Uterus (tissue), 4 donors: Measurements from ENCODE around the gene KLC1. TPM values are rescaled to one million over a fixed set of nuclear protein-coding genes. Genes with fewer than 3 reads are reported as not detected.
A peak's percentile ranks its signal among the peaks of the same experiment; 100 is the strongest.

Source experiments
- DNase-seq, 2 donors: peaks; one replicate each; pipeline ENCODE4 v3.0.0-alpha.2; 2019 to 2020
- H3K27ac ChIP-seq, 2 donors: fragments of 200-600 bp; sonication (generic); 1 replicate in 1 of 2; 2 replicates in 1 of 2; pipeline ENCODE4 v1.5.1; 2016 to 2018
- H3K27me3 ChIP-seq, 2 donors: fragments of 200-600 bp; sonication (generic); one replicate each; pipeline ENCODE4 v1.5.1; 2018 to 2019; ENCODE audit warnings: control low read depth in 1 of 2
- H3K36me3 ChIP-seq, 2 donors: fragments of 200-600 bp; sonication (generic); one replicate each; pipeline ENCODE4 v1.5.1; 2019; ENCODE audit warnings: control low read depth in 1 of 2
- H3K4me1 ChIP-seq, 2 donors: fragments of 200-600 bp; sonication (generic); one replicate each; pipeline ENCODE4 v1.5.1; 2018 to 2019; ENCODE audit warnings: control low read depth in 1 of 2
- H3K4me3 ChIP-seq, 2 donors: fragments of 200-600 bp; sonication (generic); 1 replicate in 1 of 2; 2 replicates in 1 of 2; pipeline ENCODE4 v1.5.1; 2018 to 2019; ENCODE audit warnings: mild to moderate bottlenecking in 1 of 2
- H3K9me3 ChIP-seq, 2 donors: fragments of 200-600 bp; sonication (generic); one replicate each; pipeline ENCODE4 v1.5.1; 2019; ENCODE audit warnings: control low read depth in 1 of 2
- CTCF ChIP-seq, 4 experiments: fragments of 200-600 bp in 2 of 4; fragments of 450-650 bp in 2 of 4; sonication (generic) in 2 of 4; IDR thresholded peaks; one replicate each; pipeline ENCODE4 v1.5.1; 2016 to 2019; ENCODE audit warnings: antibody characterized with exemption in 4 of 4, mild to moderate bottlenecking in 2 of 4, moderate library complexity in 1 of 4
- POLR2A ChIP-seq, 2 donors: fragments of 450-650 bp; IDR thresholded peaks; one replicate each; pipeline ENCODE4 v1.6.1; 2016; ENCODE audit warnings: antibody characterized with exemption in 2 of 2, mild to moderate bottlenecking in 1 of 2, moderate library complexity in 1 of 2
- intact Hi-C: fragments of 100-400 bp; cut with DNase I; formaldehyde crosslinking; loops from one replicate; pipeline ENCODE4 v1.15.1; 2023; ENCODE audit warnings: low total_unique reads
- total RNA-seq, 4 donors: library from RNA; depleted of rRNA in 3 of 4; stranded (reverse); fragments of >200 nt in 3 of 4; gene quantifications; one replicate each; pipeline versions ENCODE4 v1.1.0 to v1.2.4, GENCODE V29; 2014 to 2023
- donor health status: DM: yes; HTN: yes; CAD: no.

KLC1 gene
- total RNA-seq, 4 donors from 2014 or later = 130 to 459 (median 285) TPM

GRCh38 chr14:103705118-103705503, 76.1 kb downstream of the KLC1 start:
- peak overlapping the region; percentile 67 to 68 for H3K27ac ChIP-seq
- TF ChIP-seq POLR2A (IDR thresholded peaks at IDR 0.05) (no peak), CTCF (IDR thresholded peaks at IDR 0.05) (no peak)
- H3K36me3 ChIP-seq = no peaks in the 10 kb centered on the region
- intact Hi-C loops = no loop called here
- peaks cover 0 to 3% of the 10 kb centered on the region in 2 donors for H3K4me1 ChIP-seq
- DNase-seq = peak; percentile 61 to 72
- no peaks in the 10 kb centered on the region for H3K9me3 ChIP-seq
- H3K4me3 ChIP-seq = no peak overlapping the region
- no peaks in the 10 kb centered on the region for H3K27me3 ChIP-seq

- H3K4me3 ChIP-seq = no peak overlapping the region
- H3K9me3 ChIP-seq = no peaks in the 10 kb centered on the region
- H3K36me3 ChIP-seq = no peaks in the 10 kb centered on the region
- TF ChIP-seq CTCF (IDR thresholded peaks at IDR 0.05) (no peak), POLR2A (IDR thresholded peaks at IDR 0.05) (no peak)
- intact Hi-C loops = no loop called here
- H3K27ac ChIP-seq = peak overlapping the region; percentile 67 to 68
- peaks cover 0 to 3% of the 10 kb centered on the region in 2 donors for H3K4me1 ChIP-seq
- no peaks in the 10 kb centered on the region for H3K27me3 ChIP-seq
- DNase-seq = no peak
Measured at GRCh38 chr14:103705504-103706284, 76.7 kb downstream of the KLC1 start.

- Histone ChIP-seq H3K9me3 (no peaks in the 10 kb centered on the region), H3K27ac (peak overlapping the region; percentile 67 to 68), H3K4me3 (no peak overlapping the region), H3K36me3 (no peaks in the 10 kb centered on the region), H3K4me1 (peaks cover 0 to 3% of the 10 kb centered on the region in 2 donors), H3K27me3 (no peaks in the 10 kb centered on the region)
- TF ChIP-seq CTCF (IDR thresholded peaks at IDR 0.05) (no peak), POLR2A (IDR thresholded peaks at IDR 0.05) (no peak)
- intact Hi-C loops = no loop called here
- DNase-seq = no peak
Measured at GRCh38 chr14:103706551-103707328, 77.7 kb downstream of the KLC1 start.

GRCh38 chr14:103707329-103708263, 78.6 kb downstream of the KLC1 start:
- Histone ChIP-seq H3K36me3 (no peaks in the 10 kb centered on the region), H3K4me1 (peaks cover 0 to 9% of the 10 kb centered on the region in 2 donors), H3K9me3 (no peaks in the 10 kb centered on the region), H3K27me3 (no peaks in the 10 kb centered on the region), H3K27ac (no peak overlapping the region), H3K4me3 (no peak overlapping the region)
- intact Hi-C loops = no loop called here
- TF ChIP-seq POLR2A (IDR thresholded peaks at IDR 0.05) (no peak), CTCF (IDR thresholded peaks at IDR 0.05) (no peak)
- DNase-seq = no peak
